ENCODE results near the gene CLCNKA.

- TF ChIP-seq, protein P1, sequence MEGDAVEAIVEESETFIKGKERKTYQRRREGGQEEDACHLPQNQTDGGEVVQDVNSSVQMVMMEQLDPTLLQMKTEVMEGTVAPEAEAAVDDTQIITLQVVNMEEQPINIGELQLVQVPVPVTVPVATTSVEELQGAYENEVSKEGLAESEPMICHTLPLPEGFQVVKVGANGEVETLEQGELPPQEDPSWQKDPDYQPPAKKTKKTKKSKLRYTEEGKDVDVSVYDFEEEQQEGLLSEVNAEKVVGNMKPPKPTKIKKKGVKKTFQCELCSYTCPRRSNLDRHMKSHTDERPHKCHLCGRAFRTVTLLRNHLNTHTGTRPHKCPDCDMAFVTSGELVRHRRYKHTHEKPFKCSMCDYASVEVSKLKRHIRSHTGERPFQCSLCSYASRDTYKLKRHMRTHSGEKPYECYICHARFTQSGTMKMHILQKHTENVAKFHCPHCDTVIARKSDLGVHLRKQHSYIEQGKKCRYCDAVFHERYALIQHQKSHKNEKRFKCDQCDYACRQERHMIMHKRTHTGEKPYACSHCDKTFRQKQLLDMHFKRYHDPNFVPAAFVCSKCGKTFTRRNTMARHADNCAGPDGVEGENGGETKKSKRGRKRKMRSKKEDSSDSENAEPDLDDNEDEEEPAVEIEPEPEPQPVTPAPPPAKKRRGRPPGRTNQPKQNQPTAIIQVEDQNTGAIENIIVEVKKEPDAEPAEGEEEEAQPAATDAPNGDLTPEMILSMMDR (IDR thresholded peaks at IDR 0.05; ENCODE audit: low read depth, low read length): peak; percentile 75
- TF ChIP-seq EZH2phosphoT487 (IDR thresholded peaks at IDR 0.05; ENCODE audit: low read depth): no peak
Measured at GRCh38 chr1:16082283-16083038, 60.6 kb downstream of the CLCNKA start.

All from OCI-LY3 (cell line).